ENCODE measurements around the gene CMTM5. TPM values are rescaled to one million over a fixed set of nuclear protein-coding genes. Genes with fewer than 3 reads are reported as not detected.
A peak's percentile ranks its signal among the peaks of the same experiment; 100 is the strongest.

CMTM5 gene
- total and polyA plus RNA-seq, 10 donors = 1.3 to 13.0 (median 4.1) TPM

- intact Hi-C loops (cut with DNase I; ENCODE audit: low total_unique reads) = no loop called here
- WGBS, 5 donors = 93 to 98% (median 96%) methylated on average over 17 to 19 of the region's 19 CpGs
- Histone ChIP-seq H3K27ac (no peak overlapping the region), H3K36me3 (no peaks in the 10 kb centered on the region), H3K9me3 (no peaks in the 10 kb centered on the region), H3K27me3 (replicated peaks in 1 of 7) (peaks cover 0 to 28% (median 16%) of the 10 kb centered on the region in 7 donors), H3K4me1 (peaks cover 0 to 13% (median 12%) of the 10 kb centered on the region in 6 donors), H3K4me3 (no peak overlapping the region)
- DNase-seq = no peak
- TF ChIP-seq POLR2AphosphoS5 (IDR thresholded peaks at IDR 0.05) (no peak), CTCF (IDR thresholded peaks at IDR 0.05 in 8 of 11, conservative IDR thresholded peaks at IDR 0.05 in 3 of 11) (no peak), POLR2A (IDR thresholded peaks at IDR 0.05) (no peak)
Measured at GRCh38 chr14:23347406-23348296, 29.2 kb upstream of the CMTM5 start.

- WGBS, 5 donors = 78 to 91% (median 82%) methylated on average over 6 of the region's 6 CpGs
- intact Hi-C loops (cut with DNase I; ENCODE audit: low total_unique reads) = no loop called here
- no peaks in the 10 kb centered on the region for H3K36me3 ChIP-seq
- no peak overlapping the region for H3K27ac ChIP-seq
- H3K27me3 ChIP-seq (replicated peaks in 1 of 7) = peaks cover 0 to 34% (median 19%) of the 10 kb centered on the region in 7 donors
- no peak for DNase-seq
- TF ChIP-seq POLR2AphosphoS5 (IDR thresholded peaks at IDR 0.05) (no peak), CTCF (IDR thresholded peaks at IDR 0.05 in 8 of 11, conservative IDR thresholded peaks at IDR 0.05 in 3 of 11) (no peak), POLR2A (IDR thresholded peaks at IDR 0.05) (no peak)
- no peaks in the 10 kb centered on the region for H3K9me3 ChIP-seq
- H3K4me3 ChIP-seq = no peak overlapping the region
- peaks cover 0 to 19% (median 16%) of the 10 kb centered on the region in 6 donors for H3K4me1 ChIP-seq
Measured at GRCh38 chr14:23348297-23348655, 28.6 kb upstream of the CMTM5 start.

GRCh38 chr14:23349156-23349845, 27.5 kb upstream of the CMTM5 start:
- intact Hi-C loops (cut with DNase I; ENCODE audit: low total_unique reads) = no loop called here
- WGBS, 5 donors = 86 to 95% (median 89%) methylated on average over 8 of the region's 8 CpGs

More at GRCh38 chr14:23349156-23349845, 27.5 kb upstream of the CMTM5 start:
- Histone ChIP-seq H3K27me3 (replicated peaks in 1 of 7) (peaks cover 0 to 44% (median 24%) of the 10 kb centered on the region in 7 donors), H3K36me3 (no peaks in the 10 kb centered on the region), H3K9me3 (no peaks in the 10 kb centered on the region), H3K4me1 (peaks cover 0 to 19% (median 16%) of the 10 kb centered on the region in 6 donors), H3K27ac (no peak overlapping the region), H3K4me3 (no peak overlapping the region)
- DNase-seq = peak; percentile 56
- TF ChIP-seq POLR2AphosphoS5 (IDR thresholded peaks at IDR 0.05) (no peak), CTCF (IDR thresholded peaks at IDR 0.05 in 8 of 11, conservative IDR thresholded peaks at IDR 0.05 in 3 of 11) (no peak), POLR2A (IDR thresholded peaks at IDR 0.05) (no peak)

Data from spleen (tissue), 11 donors.